OCI-LY1 (cell line): Measurements from ENCODE around the gene STK32B.

ENCODE experiments used
- H2AFZ ChIP-seq: fragments of 200-600 bp; sonication (generic), shearing (Covaris generic); 2 replicates; pipeline ENCODE4 v1.6.0; 2014; ENCODE audit warnings: antibody characterized with exemption, mild to moderate bottlenecking, low read length
- H3F3A ChIP-seq: fragments of 200-600 bp; sonication (generic), shearing (Covaris generic); 2 replicates; pipeline ENCODE4 v1.6.0; 2014; ENCODE audit warnings: mild to moderate bottlenecking, antibody characterized with exemption, low read length, moderate library complexity; ENCODE audit not compliant: insufficient read depth
- H3K27ac ChIP-seq: fragments of 200-600 bp; sonication (generic); 2 replicates; pipeline ENCODE4 v1.5.1; 2014; ENCODE audit warnings: low read length, mixed run types, mild to moderate bottlenecking, low read depth; ENCODE audit not compliant: poor library complexity, severe bottlenecking
- H3K27me3 ChIP-seq: fragments of 200-600 bp; sonication (generic); 2 replicates; pipeline ENCODE4 v1.6.0; 2014; ENCODE audit warnings: antibody characterized with exemption, mild to moderate bottlenecking, low read length, moderate library complexity; ENCODE audit not compliant: insufficient read depth
- H3K36me3 ChIP-seq: fragments of 200-600 bp; sonication (generic); 2 replicates; pipeline ENCODE4 v1.6.1; 2014; ENCODE audit warnings: mild to moderate bottlenecking, antibody characterized with exemption, low read length, moderate library complexity, mixed read lengths; ENCODE audit not compliant: insufficient read depth
- H3K4me1 ChIP-seq: fragments of 200-600 bp; sonication (generic); 2 replicates; pipeline ENCODE4 v1.5.1; 2014; ENCODE audit warnings: mild to moderate bottlenecking, low read length, moderate library complexity; ENCODE audit not compliant: insufficient read depth, severe bottlenecking
- H3K4me2 ChIP-seq: fragments of 200-600 bp; sonication (generic), shearing (Covaris generic); 2 replicates; pipeline ENCODE4 v1.6.1; 2014; ENCODE audit warnings: low read length
- H3K4me3 ChIP-seq: fragments of 200-600 bp; sonication (generic); 2 replicates; pipeline ENCODE4 v1.5.1; 2014; ENCODE audit warnings: low read length, low read depth, mild to moderate bottlenecking, mixed read lengths; ENCODE audit not compliant: poor library complexity, severe bottlenecking
- H3K79me2 ChIP-seq: fragments of 200-600 bp; shearing (Covaris generic); 2 replicates; pipeline ENCODE4 v1.6.1; 2016; ENCODE audit warnings: mixed run types, low read length, mixed read lengths; ENCODE audit not compliant: insufficient read depth
- H3K9ac ChIP-seq: fragments of 200-600 bp; sonication (generic), shearing (Covaris generic); 2 replicates; pipeline ENCODE4 v1.6.1; 2014; ENCODE audit warnings: mild to moderate bottlenecking, low read length, mixed read lengths
- H3K9me2 ChIP-seq: fragments of 200-600 bp; sonication (generic), shearing (Covaris generic); 2 replicates; pipeline ENCODE4 v1.6.1; 2014; ENCODE audit warnings: low read depth, mild to moderate bottlenecking, low read length, mixed read lengths
- H3K9me3 ChIP-seq: fragments of 200-600 bp; shearing (Covaris generic); 2 replicates; pipeline ENCODE4 v1.6.1; 2014; ENCODE audit warnings: low read length, mixed read lengths
- H4K20me1 ChIP-seq: fragments of 200-600 bp; sonication (generic), shearing (Covaris generic); 2 replicates; pipeline ENCODE4 v1.6.0; 2016; ENCODE audit warnings: mild to moderate bottlenecking, low read length; ENCODE audit not compliant: insufficient read depth
- EZH2 ChIP-seq: fragments of 200-600 bp; sonication (generic), shearing (Covaris generic); IDR thresholded peaks from 2 replicates; pipeline ENCODE4 v1.8.0; 2017; ENCODE audit warnings: borderline replicate concordance, mixed run types, mild to moderate bottlenecking, antibody characterized with exemption, low read length, moderate library complexity, mixed read lengths
- TF ChIP-seq, protein P1 (sequence below): fragments of 200-600 bp; sonication (generic), shearing (Covaris generic); IDR thresholded peaks from 2 replicates; pipeline ENCODE4 v1.5.1; 2017; ENCODE audit warnings: mild to moderate bottlenecking, antibody characterized with exemption, low read length, moderate library complexity, mixed read lengths

Gene STK32B

DNA sequence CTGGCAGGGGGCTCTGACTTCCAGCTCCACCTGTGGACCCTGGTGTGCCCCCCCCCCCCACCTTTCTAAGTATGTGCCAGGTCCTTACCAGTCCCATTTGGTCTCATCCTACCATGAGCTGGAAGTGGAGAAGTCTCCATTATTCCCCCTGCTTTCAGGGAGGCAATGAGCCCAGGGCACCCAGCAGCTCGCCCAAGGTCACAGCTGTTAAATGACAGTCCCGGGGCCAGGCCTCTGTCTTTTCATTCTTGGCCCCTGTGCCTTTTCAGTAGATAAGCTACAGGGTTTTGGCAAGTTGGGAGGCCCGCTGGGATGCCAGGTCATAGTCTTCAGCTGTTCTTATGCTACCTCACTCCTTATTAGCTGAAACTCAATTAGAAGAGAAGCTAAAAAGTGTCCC lies 408.0 kb downstream of the STK32B start:
- H3K4me3 ChIP-seq, result no peak overlapping the region
- TF ChIP-seq, protein P1, sequence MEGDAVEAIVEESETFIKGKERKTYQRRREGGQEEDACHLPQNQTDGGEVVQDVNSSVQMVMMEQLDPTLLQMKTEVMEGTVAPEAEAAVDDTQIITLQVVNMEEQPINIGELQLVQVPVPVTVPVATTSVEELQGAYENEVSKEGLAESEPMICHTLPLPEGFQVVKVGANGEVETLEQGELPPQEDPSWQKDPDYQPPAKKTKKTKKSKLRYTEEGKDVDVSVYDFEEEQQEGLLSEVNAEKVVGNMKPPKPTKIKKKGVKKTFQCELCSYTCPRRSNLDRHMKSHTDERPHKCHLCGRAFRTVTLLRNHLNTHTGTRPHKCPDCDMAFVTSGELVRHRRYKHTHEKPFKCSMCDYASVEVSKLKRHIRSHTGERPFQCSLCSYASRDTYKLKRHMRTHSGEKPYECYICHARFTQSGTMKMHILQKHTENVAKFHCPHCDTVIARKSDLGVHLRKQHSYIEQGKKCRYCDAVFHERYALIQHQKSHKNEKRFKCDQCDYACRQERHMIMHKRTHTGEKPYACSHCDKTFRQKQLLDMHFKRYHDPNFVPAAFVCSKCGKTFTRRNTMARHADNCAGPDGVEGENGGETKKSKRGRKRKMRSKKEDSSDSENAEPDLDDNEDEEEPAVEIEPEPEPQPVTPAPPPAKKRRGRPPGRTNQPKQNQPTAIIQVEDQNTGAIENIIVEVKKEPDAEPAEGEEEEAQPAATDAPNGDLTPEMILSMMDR, result no peak
- TF ChIP-seq EZH2, result no peak
- no peaks in the 10 kb centered on the region for H3K9me3 ChIP-seq
- H3F3A ChIP-seq, result no peaks in the 10 kb centered on the region
- no peaks in the 10 kb centered on the region for H3K79me2 ChIP-seq
- H2AFZ ChIP-seq, result no peak overlapping the region
- H4K20me1 ChIP-seq, result no peaks in the 10 kb centered on the region
- no peaks in the 10 kb centered on the region for H3K9me2 ChIP-seq
- H3K27me3 ChIP-seq, result no peaks in the 10 kb centered on the region
- H3K9ac ChIP-seq, result no peak overlapping the region
- H3K4me1 ChIP-seq, result no peaks in the 10 kb centered on the region
- no peak overlapping the region for H3K27ac ChIP-seq
- H3K36me3 ChIP-seq, result no peaks in the 10 kb centered on the region
- H3K4me2 ChIP-seq, result no peak overlapping the region

DNA sequence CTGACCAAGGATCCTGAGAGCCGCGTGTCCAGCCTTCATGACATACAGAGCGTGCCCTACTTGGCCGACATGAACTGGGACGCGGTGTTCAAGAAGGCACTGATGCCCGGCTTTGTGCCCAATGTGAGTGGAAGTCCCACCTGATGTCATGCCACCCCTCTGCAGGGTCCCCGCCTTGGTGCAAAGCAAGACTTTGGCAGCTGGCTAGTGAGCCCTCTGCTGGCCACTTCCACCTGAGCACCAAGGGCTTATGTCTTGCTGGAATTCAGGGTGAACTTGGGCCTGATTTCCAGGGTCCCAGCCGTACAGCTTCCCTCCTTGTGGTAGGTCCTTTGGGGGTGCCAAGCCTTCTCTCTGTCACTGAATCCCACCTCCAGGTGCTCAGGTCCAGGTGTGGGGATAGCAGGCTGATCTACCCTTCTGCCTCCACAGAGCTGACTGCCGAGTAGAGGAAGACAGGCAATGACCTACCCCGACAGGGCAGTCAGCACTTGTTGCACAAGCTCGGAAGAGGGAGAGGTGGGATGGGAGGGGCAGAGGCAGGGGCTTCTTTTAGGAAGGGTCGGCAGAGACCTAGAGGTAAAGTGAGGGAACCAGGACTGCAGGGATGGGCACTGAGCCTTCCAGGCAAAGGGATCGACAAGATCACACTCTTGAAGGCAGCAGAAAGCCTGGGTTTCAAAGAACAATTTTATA lies 409.0 kb downstream of the STK32B start:
- Histone ChIP-seq H3K4me1 (no peaks in the 10 kb centered on the region), H3F3A (no peaks in the 10 kb centered on the region)

DNA sequence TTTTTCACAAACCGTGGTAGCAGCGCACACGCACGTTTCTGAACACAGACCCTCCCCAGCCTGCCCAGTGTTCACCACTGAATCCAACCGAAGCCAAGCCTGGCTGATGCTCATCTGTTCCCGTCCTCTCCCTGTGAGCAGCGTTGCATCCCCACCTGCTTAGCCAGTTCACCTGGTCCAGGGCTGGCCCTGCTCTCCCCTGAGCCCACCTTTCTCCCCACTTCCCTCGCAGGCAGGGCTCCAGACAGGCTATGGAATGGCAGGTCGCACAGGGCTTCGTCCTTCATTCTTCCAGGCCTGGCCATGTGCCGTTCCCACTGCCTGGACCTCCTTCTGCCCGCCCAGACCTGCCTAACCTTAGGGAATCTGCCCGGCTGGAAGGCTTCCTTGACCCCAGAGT lies 410.2 kb downstream of the STK32B start:
- no peak overlapping the region for H3K4me3 ChIP-seq

More for the DNA sequence above, 409.0 kb downstream of the STK32B start:
- TF ChIP-seq, protein P1, result peak; percentile 35; the same call in 1 of the 2 replicates
- no peak for TF ChIP-seq EZH2
- Histone ChIP-seq H3K4me3 (no peak overlapping the region), H2AFZ (no peak overlapping the region), H3K9me3 (no peaks in the 10 kb centered on the region), H4K20me1 (no peaks in the 10 kb centered on the region), H3K27ac (no peak overlapping the region), H3K79me2 (no peaks in the 10 kb centered on the region), H3K27me3 (no peaks in the 10 kb centered on the region), H3K36me3 (no peaks in the 10 kb centered on the region), H3K9ac (no peak overlapping the region), H3K4me2 (no peak overlapping the region), H3K9me2 (no peaks in the 10 kb centered on the region)

More for the DNA sequence above, 410.2 kb downstream of the STK32B start:
- Histone ChIP-seq H3K9me2 (no peaks in the 10 kb centered on the region), H3K27me3 (no peaks in the 10 kb centered on the region), H3K4me1 (no peaks in the 10 kb centered on the region), H3K79me2 (no peaks in the 10 kb centered on the region), H2AFZ (no peak overlapping the region), H3K9me3 (no peaks in the 10 kb centered on the region), H3F3A (no peaks in the 10 kb centered on the region), H3K9ac (no peak overlapping the region), H3K27ac (no peak overlapping the region), H4K20me1 (no peaks in the 10 kb centered on the region), H3K36me3 (no peaks in the 10 kb centered on the region), H3K4me2 (no peak overlapping the region)
- TF ChIP-seq EZH2, result no peak
- TF ChIP-seq, protein P1, result no peak
